Measurements from ENCODE around the gene SLC44A1.

Gene SLC44A1

DNA sequence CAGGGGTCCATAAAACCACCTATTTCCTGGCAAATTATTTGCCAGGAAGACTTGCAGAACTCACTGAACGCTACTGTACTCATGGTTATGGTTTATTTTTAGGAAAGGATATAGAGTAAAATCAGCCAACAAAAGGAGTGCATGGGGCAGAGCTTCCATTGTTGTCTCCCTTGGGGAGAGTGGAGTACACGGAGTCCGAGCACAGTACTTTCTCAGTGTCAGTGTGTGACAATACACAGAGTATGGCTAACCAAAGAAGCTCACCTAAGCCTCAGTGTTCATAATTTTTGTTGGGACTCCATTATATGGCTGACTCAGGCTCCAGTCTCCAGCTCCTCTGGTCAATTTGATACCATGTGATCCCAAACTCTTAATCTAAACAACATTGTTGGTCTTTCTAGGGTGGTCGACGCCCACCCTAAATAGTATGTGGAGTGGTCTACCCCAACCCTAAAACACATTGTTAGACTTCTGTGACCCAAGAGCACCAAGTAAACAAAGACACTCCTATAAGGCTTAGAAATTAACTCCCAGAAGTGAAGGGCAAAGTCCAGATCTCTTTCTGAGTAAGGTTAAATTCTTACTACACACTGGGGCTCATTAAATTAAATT, 74.9 kb downstream of the SLC44A1 start:
- no peak overlapping the region for H3K9ac ChIP-seq (ENCODE audit: low read length)
- no peak for TF ChIP-seq EZH2 (IDR thresholded peaks at IDR 0.05; ENCODE audit: borderline replicate concordance, low read length)
- TF ChIP-seq, protein P1, sequence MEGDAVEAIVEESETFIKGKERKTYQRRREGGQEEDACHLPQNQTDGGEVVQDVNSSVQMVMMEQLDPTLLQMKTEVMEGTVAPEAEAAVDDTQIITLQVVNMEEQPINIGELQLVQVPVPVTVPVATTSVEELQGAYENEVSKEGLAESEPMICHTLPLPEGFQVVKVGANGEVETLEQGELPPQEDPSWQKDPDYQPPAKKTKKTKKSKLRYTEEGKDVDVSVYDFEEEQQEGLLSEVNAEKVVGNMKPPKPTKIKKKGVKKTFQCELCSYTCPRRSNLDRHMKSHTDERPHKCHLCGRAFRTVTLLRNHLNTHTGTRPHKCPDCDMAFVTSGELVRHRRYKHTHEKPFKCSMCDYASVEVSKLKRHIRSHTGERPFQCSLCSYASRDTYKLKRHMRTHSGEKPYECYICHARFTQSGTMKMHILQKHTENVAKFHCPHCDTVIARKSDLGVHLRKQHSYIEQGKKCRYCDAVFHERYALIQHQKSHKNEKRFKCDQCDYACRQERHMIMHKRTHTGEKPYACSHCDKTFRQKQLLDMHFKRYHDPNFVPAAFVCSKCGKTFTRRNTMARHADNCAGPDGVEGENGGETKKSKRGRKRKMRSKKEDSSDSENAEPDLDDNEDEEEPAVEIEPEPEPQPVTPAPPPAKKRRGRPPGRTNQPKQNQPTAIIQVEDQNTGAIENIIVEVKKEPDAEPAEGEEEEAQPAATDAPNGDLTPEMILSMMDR (IDR thresholded peaks at IDR 0.05; ENCODE audit: low read length): no peak
- no peak overlapping the region for H2AFZ ChIP-seq (ENCODE audit: low read length)
- H3K79me2 ChIP-seq (ENCODE audit: insufficient read depth, low read length): no peaks in the 10 kb centered on the region
- H3F3A ChIP-seq (ENCODE audit: insufficient read depth, low read length): no peaks in the 10 kb centered on the region
- H3K27ac ChIP-seq (ENCODE audit: low read depth, low read length, poor library complexity, severe bottlenecking): peak overlapping the region; percentile 66
- H3K4me2 ChIP-seq (ENCODE audit: low read length): no peak overlapping the region
- peaks cover 26% of the 10 kb centered on the region; the same call in 1 of the 2 replicates for H3K36me3 ChIP-seq (ENCODE audit: insufficient read depth, low read length)
- H3K4me3 ChIP-seq (ENCODE audit: low read depth, low read length, poor library complexity, severe bottlenecking): no peak overlapping the region
- H3K27me3 ChIP-seq (ENCODE audit: insufficient read depth, low read length): no peaks in the 10 kb centered on the region
- H4K20me1 ChIP-seq (ENCODE audit: insufficient read depth, low read length): no peaks in the 10 kb centered on the region
- H3K9me3 ChIP-seq (ENCODE audit: low read length): no peaks in the 10 kb centered on the region
- peaks cover 30% of the 10 kb centered on the region for H3K4me1 ChIP-seq (ENCODE audit: insufficient read depth, low read length, severe bottlenecking)
- H3K9me2 ChIP-seq (ENCODE audit: low read depth, low read length): no peaks in the 10 kb centered on the region

DNA sequence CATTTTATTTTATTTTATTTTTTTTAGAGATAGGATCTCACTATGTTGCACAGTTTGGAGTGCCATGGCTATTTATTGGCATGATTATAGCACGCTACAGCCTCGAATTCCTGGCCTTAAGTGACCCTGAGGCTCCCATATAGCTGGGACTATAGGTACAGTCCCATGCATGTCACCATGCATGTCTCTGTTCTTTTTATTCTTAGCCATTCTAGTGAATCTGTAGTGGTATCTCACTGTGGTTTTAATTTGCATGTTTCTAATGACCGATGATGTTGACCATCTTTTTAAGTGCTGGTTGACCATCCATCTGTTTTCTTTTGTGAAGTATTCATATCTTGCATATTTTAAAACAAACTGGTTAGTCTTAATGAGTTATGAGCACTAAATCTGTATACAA, 76.1 kb downstream of the SLC44A1 start:
- Histone ChIP-seq H3K9me3 (ENCODE audit: low read length) (no peaks in the 10 kb centered on the region), H3K9me2 (ENCODE audit: low read depth, low read length) (no peaks in the 10 kb centered on the region), H3K36me3 (ENCODE audit: insufficient read depth, low read length) (peaks cover 25% of the 10 kb centered on the region), H3K27ac (ENCODE audit: low read depth, low read length, poor library complexity, severe bottlenecking) (no peak overlapping the region), H3K4me3 (ENCODE audit: low read depth, low read length, poor library complexity, severe bottlenecking) (no peak overlapping the region), H3K4me2 (ENCODE audit: low read length) (no peak overlapping the region), H3F3A (ENCODE audit: insufficient read depth, low read length) (no peaks in the 10 kb centered on the region), H3K9ac (ENCODE audit: low read length) (no peak overlapping the region), H4K20me1 (ENCODE audit: insufficient read depth, low read length) (no peaks in the 10 kb centered on the region), H3K4me1 (ENCODE audit: insufficient read depth, low read length, severe bottlenecking) (peaks cover 30% of the 10 kb centered on the region), H3K79me2 (ENCODE audit: insufficient read depth, low read length) (no peaks in the 10 kb centered on the region), H3K27me3 (ENCODE audit: insufficient read depth, low read length) (no peaks in the 10 kb centered on the region), H2AFZ (ENCODE audit: low read length) (no peak overlapping the region)
- TF ChIP-seq, protein P1 (IDR thresholded peaks at IDR 0.05; ENCODE audit: low read length): no peak
- TF ChIP-seq EZH2 (IDR thresholded peaks at IDR 0.05; ENCODE audit: borderline replicate concordance, low read length): no peak

DNA sequence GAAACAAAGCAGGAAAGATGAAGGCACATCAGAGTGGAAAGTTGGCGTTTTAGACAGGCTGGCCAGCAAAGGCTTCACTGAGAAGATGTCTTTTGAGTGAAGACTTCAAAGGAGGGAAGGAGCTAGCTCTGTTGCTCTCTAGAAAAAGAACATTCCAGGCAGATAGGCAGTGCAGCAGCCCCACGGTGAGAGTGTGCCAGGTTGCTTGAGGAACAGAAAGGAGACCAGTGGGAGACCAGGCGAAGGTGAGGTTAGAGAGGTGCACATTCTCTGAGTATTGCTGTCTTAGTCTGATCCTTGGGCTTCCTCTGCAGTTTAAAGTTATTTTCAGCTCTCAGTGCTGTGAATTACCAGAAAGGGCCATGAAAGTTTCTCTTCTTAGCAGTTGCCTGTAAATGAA, 83.8 kb downstream of the SLC44A1 start:
- H3K4me2 ChIP-seq (ENCODE audit: low read length): no peak overlapping the region
- TF ChIP-seq, protein P1 (IDR thresholded peaks at IDR 0.05; ENCODE audit: low read length): no peak
- TF ChIP-seq EZH2 (IDR thresholded peaks at IDR 0.05; ENCODE audit: borderline replicate concordance, low read length): no peak
- H3K36me3 ChIP-seq (ENCODE audit: insufficient read depth, low read length): peaks cover 20% of the 10 kb centered on the region
- H3K4me1 ChIP-seq (ENCODE audit: insufficient read depth, low read length, severe bottlenecking): peaks cover 13% of the 10 kb centered on the region
- H3K9me3 ChIP-seq (ENCODE audit: low read length): no peaks in the 10 kb centered on the region
- H3K4me3 ChIP-seq (ENCODE audit: low read depth, low read length, poor library complexity, severe bottlenecking): no peak overlapping the region
- no peaks in the 10 kb centered on the region for H3F3A ChIP-seq (ENCODE audit: insufficient read depth, low read length)
- H2AFZ ChIP-seq (ENCODE audit: low read length): no peak overlapping the region
- H3K27ac ChIP-seq (ENCODE audit: low read depth, low read length, poor library complexity, severe bottlenecking): peak overlapping the region; percentile 63
- H3K27me3 ChIP-seq (ENCODE audit: insufficient read depth, low read length): no peaks in the 10 kb centered on the region
- H4K20me1 ChIP-seq (ENCODE audit: insufficient read depth, low read length): no peaks in the 10 kb centered on the region
- H3K79me2 ChIP-seq (ENCODE audit: insufficient read depth, low read length): no peaks in the 10 kb centered on the region
- no peak overlapping the region for H3K9ac ChIP-seq (ENCODE audit: low read length)
- no peaks in the 10 kb centered on the region for H3K9me2 ChIP-seq (ENCODE audit: low read depth, low read length)

All from OCI-LY1 (cell line).